SU-DHL-6 (cell line): Measurements from ENCODE around the gene STRADA.

Source experiments
- H2AFZ ChIP-seq: fragments of 200-600 bp; sonication (generic); 2 replicates; pipeline ENCODE4 v1.6.1; 2014; ENCODE audit warnings: low read depth, mild to moderate bottlenecking, moderate library complexity, mixed read lengths, antibody characterized with exemption, low read length; ENCODE audit not compliant: severe bottlenecking
- H3F3A ChIP-seq: fragments of 200-600 bp; shearing (Covaris generic); 2 replicates; pipeline ENCODE4 v1.6.0; 2016; ENCODE audit warnings: antibody characterized with exemption, mild to moderate bottlenecking; ENCODE audit not compliant: insufficient read depth
- H3K27ac ChIP-seq: fragments of 200-600 bp; sonication (generic); 2 replicates; pipeline ENCODE4 v1.5.1; 2016; ENCODE audit warnings: low read depth, mild to moderate bottlenecking, low read length, moderate library complexity, mixed read lengths
- H3K27me3 ChIP-seq: fragments of 200-600 bp; sonication (generic), shearing (Covaris generic); 2 replicates; pipeline ENCODE4 v1.6.0; 2014; ENCODE audit warnings: mild to moderate bottlenecking, low read length
- H3K36me3 ChIP-seq: fragments of 200-600 bp; sonication (generic); 2 replicates; pipeline ENCODE4 v1.6.1; 2014; ENCODE audit warnings: mild to moderate bottlenecking, low read length, mixed read lengths
- H3K4me2 ChIP-seq: fragments of 300-600, 200-600 bp; shearing (Covaris generic), sonication (generic); 2 replicates; pipeline ENCODE4 v1.6.0; 2014; ENCODE audit warnings: low read length, low read depth, mild to moderate bottlenecking; ENCODE audit not compliant: poor library complexity, severe bottlenecking
- H3K4me3 ChIP-seq: fragments of 200-600 bp; sonication (generic); 2 replicates; pipeline ENCODE4 v1.5.1; 2014; ENCODE audit warnings: antibody characterized with exemption, low read length, mild to moderate bottlenecking, mixed read lengths; ENCODE audit not compliant: insufficient read depth, poor library complexity, severe bottlenecking
- H3K79me2 ChIP-seq: fragments of 200-600 bp; sonication (generic); 2 replicates; pipeline ENCODE4 v1.6.1; 2014; ENCODE audit warnings: mild to moderate bottlenecking, low read length, moderate library complexity; ENCODE audit not compliant: insufficient read depth
- H3K9ac ChIP-seq: fragments of 200-600 bp; sonication (generic); 2 replicates; pipeline ENCODE4 v1.7.0; 2014; ENCODE audit warnings: mild to moderate bottlenecking, low read length
- H3K9me2 ChIP-seq: fragments of 200-600 bp; sonication (generic); replicated peaks from 2 replicates; pipeline ENCODE4 v1.6.1; 2014; ENCODE audit warnings: low read length; ENCODE audit not compliant: insufficient read depth
- H3K9me3 ChIP-seq: fragments of 200-600 bp; sonication (generic); 2 replicates; pipeline ENCODE4 v1.6.1; 2014; ENCODE audit warnings: low read length, mixed read lengths; ENCODE audit not compliant: insufficient read depth
- H4K20me1 ChIP-seq: fragments of 200-600 bp; sonication (generic); 2 replicates; pipeline ENCODE4 v1.6.1; 2014; ENCODE audit warnings: low read depth, mild to moderate bottlenecking, antibody characterized with exemption, low read length, moderate library complexity, mixed read lengths
- EZH2phosphoT487 ChIP-seq: fragments of 200-600 bp; sonication (generic), shearing (Covaris generic); conservative IDR thresholded peaks from 2 replicates; pipeline ENCODE4 v1.6.1; 2018; ENCODE audit warnings: mild to moderate bottlenecking, antibody characterized with exemption, low read length, moderate library complexity, mixed read lengths
- TF ChIP-seq, protein P1 (sequence below): fragments of 200-600 bp; sonication (generic); IDR thresholded peaks from one replicate; pipeline ENCODE4 v1.5.1; 2017; ENCODE audit warnings: antibody characterized with exemption, mild to moderate bottlenecking, low read length, moderate library complexity; ENCODE audit not compliant: insufficient read depth, poor library complexity, severe bottlenecking

STRADA gene

DNA sequence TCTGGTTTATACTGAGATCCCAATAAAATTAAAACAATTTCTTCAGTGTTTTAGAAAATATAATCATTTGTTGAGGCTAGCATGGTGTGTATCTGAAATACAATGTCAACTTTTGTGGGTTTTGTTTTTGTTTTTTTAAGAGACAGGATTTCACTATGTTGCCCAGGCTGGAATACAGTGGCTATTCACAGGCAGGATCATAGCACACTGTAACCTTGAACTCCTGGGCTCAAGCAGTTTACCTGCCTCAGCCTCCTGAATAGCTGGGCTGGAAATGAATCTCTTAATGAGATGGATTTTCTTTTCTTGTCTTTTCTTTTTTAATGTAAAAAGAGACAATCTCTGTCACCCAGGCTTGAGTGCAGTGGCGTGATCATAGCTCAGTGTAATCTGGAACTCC, 44.5 kb upstream of the STRADA start:
- Histone ChIP-seq H3K79me2 (peaks cover 90% of the 10 kb centered on the region), H2AFZ (no peak overlapping the region), H3K9ac (no peak overlapping the region), H3K36me3 (peaks cover 19% of the 10 kb centered on the region; the same call in 1 of the 2 replicates), H3F3A (no peaks in the 10 kb centered on the region), H3K27ac (no peak overlapping the region), H4K20me1 (peaks cover 17% of the 10 kb centered on the region), H3K9me2 (no peaks in the 10 kb centered on the region), H3K9me3 (no peaks in the 10 kb centered on the region), H3K4me3 (no peak overlapping the region), H3K27me3 (no peaks in the 10 kb centered on the region), H3K4me2 (no peak overlapping the region)
- TF ChIP-seq, protein P1, sequence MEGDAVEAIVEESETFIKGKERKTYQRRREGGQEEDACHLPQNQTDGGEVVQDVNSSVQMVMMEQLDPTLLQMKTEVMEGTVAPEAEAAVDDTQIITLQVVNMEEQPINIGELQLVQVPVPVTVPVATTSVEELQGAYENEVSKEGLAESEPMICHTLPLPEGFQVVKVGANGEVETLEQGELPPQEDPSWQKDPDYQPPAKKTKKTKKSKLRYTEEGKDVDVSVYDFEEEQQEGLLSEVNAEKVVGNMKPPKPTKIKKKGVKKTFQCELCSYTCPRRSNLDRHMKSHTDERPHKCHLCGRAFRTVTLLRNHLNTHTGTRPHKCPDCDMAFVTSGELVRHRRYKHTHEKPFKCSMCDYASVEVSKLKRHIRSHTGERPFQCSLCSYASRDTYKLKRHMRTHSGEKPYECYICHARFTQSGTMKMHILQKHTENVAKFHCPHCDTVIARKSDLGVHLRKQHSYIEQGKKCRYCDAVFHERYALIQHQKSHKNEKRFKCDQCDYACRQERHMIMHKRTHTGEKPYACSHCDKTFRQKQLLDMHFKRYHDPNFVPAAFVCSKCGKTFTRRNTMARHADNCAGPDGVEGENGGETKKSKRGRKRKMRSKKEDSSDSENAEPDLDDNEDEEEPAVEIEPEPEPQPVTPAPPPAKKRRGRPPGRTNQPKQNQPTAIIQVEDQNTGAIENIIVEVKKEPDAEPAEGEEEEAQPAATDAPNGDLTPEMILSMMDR: no peak
- no peak for TF ChIP-seq EZH2phosphoT487

DNA sequence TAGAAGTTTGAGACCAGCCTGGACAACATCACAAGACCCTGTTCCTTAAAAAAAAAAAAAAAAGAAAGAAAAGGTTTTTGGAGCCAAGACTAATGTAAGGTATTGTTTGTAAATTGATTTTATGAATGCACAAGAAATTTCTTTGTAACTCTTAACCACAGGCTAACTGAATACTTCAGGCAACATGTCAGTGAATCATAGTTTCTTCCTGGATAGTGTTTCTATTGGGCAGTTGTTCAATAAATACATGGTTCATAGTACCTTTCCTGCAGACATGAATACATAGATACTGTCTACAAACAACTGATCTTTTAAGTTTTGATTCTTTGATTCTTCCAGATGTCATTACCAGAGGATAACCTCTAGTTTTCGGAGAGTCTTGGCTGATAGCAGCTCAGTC, 44.0 kb upstream of the STRADA start:
- no peak overlapping the region for H3K4me3 ChIP-seq
- H3K27me3 ChIP-seq: no peaks in the 10 kb centered on the region
- H3K36me3 ChIP-seq: peaks cover 17% of the 10 kb centered on the region; the same call in 1 of the 2 replicates
- H3K27ac ChIP-seq: no peak overlapping the region
- no peak overlapping the region for H3K9ac ChIP-seq
- peaks cover 20% of the 10 kb centered on the region for H4K20me1 ChIP-seq
- no peak overlapping the region for H2AFZ ChIP-seq
- no peaks in the 10 kb centered on the region for H3K9me3 ChIP-seq
- H3K4me2 ChIP-seq: no peak overlapping the region
- peaks cover 90% of the 10 kb centered on the region for H3K79me2 ChIP-seq
- H3F3A ChIP-seq: no peaks in the 10 kb centered on the region
- H3K9me2 ChIP-seq: no peaks in the 10 kb centered on the region
- TF ChIP-seq EZH2phosphoT487: no peak
- TF ChIP-seq, protein P1: no peak

DNA sequence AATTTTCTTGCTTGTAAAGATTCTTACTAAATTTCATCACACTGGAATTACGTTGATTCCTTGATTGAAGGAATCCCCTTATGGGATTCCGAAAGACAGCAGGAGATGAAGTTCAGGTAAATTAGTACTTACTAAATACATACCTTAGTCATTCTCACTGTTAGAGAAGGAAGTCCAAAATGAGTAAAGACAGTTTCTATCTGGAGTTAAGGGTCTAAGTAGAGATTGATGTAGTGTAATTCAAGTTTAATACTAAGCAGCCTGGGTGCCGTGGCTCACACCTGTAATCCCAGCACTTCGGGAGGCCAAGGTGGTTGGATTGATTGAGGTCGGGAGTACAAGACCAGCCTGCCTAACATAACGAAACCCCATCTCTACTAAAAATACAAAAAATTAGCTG, 41.9 kb upstream of the STRADA start:
- no peak overlapping the region for H2AFZ ChIP-seq
- H3K79me2 ChIP-seq: peaks cover 92% of the 10 kb centered on the region
- no peak overlapping the region for H3K4me3 ChIP-seq
- H3K27me3 ChIP-seq: no peaks in the 10 kb centered on the region
- H3K9me3 ChIP-seq: no peaks in the 10 kb centered on the region
- no peak overlapping the region for H3K4me2 ChIP-seq
- TF ChIP-seq EZH2phosphoT487: no peak
- TF ChIP-seq, protein P1: no peak
- H3K36me3 ChIP-seq: peaks cover 12% of the 10 kb centered on the region; the same call in 1 of the 2 replicates
- H3F3A ChIP-seq: 0 out of 2 replicates have a peak, but pooled peaks cover 3% of the 10 kb centered on the region
- H3K9me2 ChIP-seq: no peaks in the 10 kb centered on the region
- H3K27ac ChIP-seq: no peak overlapping the region
- no peak overlapping the region for H3K9ac ChIP-seq
- peaks cover 20% of the 10 kb centered on the region; the same call in 1 of the 2 replicates for H4K20me1 ChIP-seq
